LHCN-M2 (cell line): ENCODE results near the gene S100Z. TPM values are rescaled to one million over a fixed set of nuclear protein-coding genes. Genes with fewer than 3 reads are reported as not detected.
"Not testable (repeated sequence)": the region's sequence is repeated elsewhere in the genome, so short reads cannot be mapped to it uniquely, and the experiment has no call there.

ENCODE experiments used
- DNase-seq: peaks from one replicate; pipeline ENCODE4 v3.0.0-alpha.2; 2012; ENCODE audit warnings: low read depth
- total RNA-seq: library from RNA; depleted of rRNA; stranded (reverse); fragments of >200 nt; gene quantifications from 2 replicates; pipeline ENCODE4 v1.2.3, GENCODE V29; 2014

The S100Z gene
- total RNA-seq, 1 experiment from 2014 or later, result not detected

- not testable (repeated sequence) for DNase-seq
Observed at GRCh38 chr5:76826416-76826815, 23.4 kb upstream of the S100Z start.

- DNase-seq, result peak; percentile 45
Observed at GRCh38 chr5:76831110-76831452, 18.7 kb upstream of the S100Z start.

- DNase-seq, result no peak
Observed at GRCh38 chr5:76836181-76836580, 13.6 kb upstream of the S100Z start.

GRCh38 chr5:76836585-76836984, 13.2 kb upstream of the S100Z start:
- DNase-seq, result no peak

GRCh38 chr5:76838481-76839261, 11.1 kb upstream of the S100Z start:
- no peak for DNase-seq

GRCh38 chr5:76841361-76841760, 8.5 kb upstream of the S100Z start:
- DNase-seq, result no peak

GRCh38 chr5:76845890-76846289, 3.9 kb upstream of the S100Z start:
- no peak for DNase-seq

- no peak for DNase-seq
Observed at GRCh38 chr5:76850543-76851145, 830 bp downstream of the S100Z start.

- DNase-seq, result no peak
Observed at GRCh38 chr5:76851728-76852369, 2.0 kb downstream of the S100Z start.

- DNase-seq, result no peak
Observed at GRCh38 chr5:76852772-76853171, 3.0 kb downstream of the S100Z start.

- DNase-seq, result not testable (repeated sequence)
Observed at GRCh38 chr5:76853741-76854140, 3.9 kb downstream of the S100Z start.

- DNase-seq, result no peak
Observed at GRCh38 chr5:76854644-76855043, 4.8 kb downstream of the S100Z start.

GRCh38 chr5:76855501-76855900, 5.7 kb downstream of the S100Z start:
- not testable (repeated sequence) for DNase-seq

- no peak for DNase-seq
Observed at GRCh38 chr5:76855961-76856360, 6.1 kb downstream of the S100Z start.

- DNase-seq, result not testable (repeated sequence)
Observed at GRCh38 chr5:76856800-76857199, 7.0 kb downstream of the S100Z start.

GRCh38 chr5:76859591-76860247, 9.9 kb downstream of the S100Z start:
- DNase-seq, result no peak

- DNase-seq, result no peak
Observed at GRCh38 chr5:76861612-76862011, 11.8 kb downstream of the S100Z start.

- DNase-seq, result no peak
Observed at GRCh38 chr5:76863001-76863400, 13.2 kb downstream of the S100Z start.

- no peak for DNase-seq
Observed at GRCh38 chr5:76866503-76866902, 16.7 kb downstream of the S100Z start.

GRCh38 chr5:76867038-76867437, 17.2 kb downstream of the S100Z start:
- DNase-seq, result no peak

GRCh38 chr5:76867827-76868693, 18.2 kb downstream of the S100Z start:
- peak; percentile 37 for DNase-seq
